ENCODE data around the gene OR52H1. TPM values are rescaled to one million over a fixed set of nuclear protein-coding genes. Genes with fewer than 3 reads are reported as not detected.
"Not testable (repeated sequence)": the region's sequence is repeated elsewhere in the genome, so short reads cannot be mapped to it uniquely, and the experiment has no call there.

OR52H1 gene
- total RNA-seq, 4 donors from 2014 or later = 0.38 TPM; not detected in 3

GRCh38 chr11:5591613-5592012 lies 43.3 kb upstream of the OR52H1 start:
- no peak for DNase-seq
- intact Hi-C loops (cut with DNase I) = no loop called here
- H3K27ac ChIP-seq = no peak overlapping the region
- TF ChIP-seq CTCF (IDR thresholded peaks at IDR 0.05) (no peak), POLR2A (IDR thresholded peaks at IDR 0.05) (no peak)
- no peaks in the 10 kb centered on the region for H3K9me3 ChIP-seq
- WGBS, 2 donors = 49 to 64% methylated on average over 3 of the region's 3 CpGs
- H3K27me3 ChIP-seq = no peaks in the 10 kb centered on the region
- H3K36me3 ChIP-seq = no peaks in the 10 kb centered on the region
- H3K4me3 ChIP-seq = no peak overlapping the region
- H3K4me1 ChIP-seq = peaks cover 0 to 9% (median 0%) of the 10 kb centered on the region in 3 donors

DNA sequence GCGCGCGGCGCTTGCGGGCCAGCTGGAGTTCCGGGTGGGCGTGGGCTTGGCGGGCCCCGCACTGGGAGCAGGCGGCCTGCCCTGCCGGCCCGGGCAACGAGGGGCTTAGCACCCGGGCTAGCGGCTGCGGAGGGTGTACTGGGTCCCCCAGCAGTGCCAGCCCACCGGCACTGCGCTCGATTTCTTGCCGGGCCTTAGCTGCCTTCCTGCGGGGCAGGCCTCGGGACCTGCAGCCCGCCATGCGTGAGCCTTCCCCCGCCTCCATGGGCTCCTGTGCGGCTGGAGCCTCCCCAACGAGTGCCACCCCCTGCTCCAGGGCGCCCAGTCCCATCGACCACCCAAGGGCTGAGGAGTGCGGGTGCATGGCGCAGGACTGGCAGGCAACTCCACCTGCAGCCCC lies 41.6 kb upstream of the OR52H1 start:
- H3K27ac ChIP-seq; H3K4me3 ChIP-seq; H3K4me1 ChIP-seq; intact Hi-C loops (cut with DNase I); DNase-seq; H3K27me3 ChIP-seq; H3K9me3 ChIP-seq; H3K36me3 ChIP-seq: not testable (repeated sequence)
- no CpG with 5 or more reads among the region's 31 CpGs for WGBS, 2 donors

DNA sequence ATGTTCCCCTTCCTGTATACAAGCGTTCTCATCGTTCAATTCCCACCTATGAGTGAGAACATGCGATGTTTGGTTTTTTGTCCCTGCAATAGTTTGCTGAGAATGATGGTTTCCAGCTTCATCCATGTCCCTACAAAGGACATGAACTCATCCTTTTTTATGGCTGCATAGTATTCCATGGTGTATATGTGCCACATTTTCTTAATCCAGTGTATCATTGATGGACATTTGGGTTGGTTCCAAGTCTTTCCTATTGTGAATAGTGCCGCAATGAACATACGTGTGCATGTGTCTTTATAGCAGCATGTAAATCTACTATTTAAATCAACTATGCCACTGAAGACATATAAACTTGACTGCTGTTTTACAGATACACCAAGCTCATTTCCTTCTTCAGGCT lies 36.1 kb upstream of the OR52H1 start:
- WGBS, 2 donors = 71 to 82% methylated on average over 5 of the region's 5 CpGs

DNA sequence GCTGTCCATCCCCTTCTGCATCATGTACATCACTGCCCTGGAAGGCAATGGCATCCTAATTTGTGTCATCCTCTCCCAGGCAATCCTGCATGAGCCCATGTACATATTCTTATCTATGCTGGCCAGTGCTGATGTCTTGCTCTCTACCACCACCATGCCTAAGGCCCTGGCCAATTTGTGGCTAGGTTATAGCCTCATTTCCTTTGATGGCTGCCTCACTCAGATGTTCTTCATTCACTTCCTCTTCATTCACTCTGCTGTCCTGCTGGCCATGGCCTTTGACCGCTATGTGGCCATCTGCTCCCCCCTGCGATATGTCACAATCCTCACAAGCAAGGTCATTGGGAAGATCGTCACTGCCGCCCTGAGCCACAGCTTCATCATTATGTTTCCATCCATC lies 32.7 kb upstream of the OR52H1 start:
- 72 to 85% methylated on average over 4 of the region's 4 CpGs for WGBS, 2 donors

More for the DNA sequence above, 36.1 kb upstream of the OR52H1 start:
- H3K4me1 ChIP-seq; H3K4me3 ChIP-seq; H3K27me3 ChIP-seq; intact Hi-C loops (cut with DNase I); H3K9me3 ChIP-seq; H3K36me3 ChIP-seq; DNase-seq; H3K27ac ChIP-seq: not testable (repeated sequence)

GRCh38 chr11:5580577-5580976 lies 32.2 kb upstream of the OR52H1 start, which contains the start of gene OR52B6:
TSS of gene OR52B6 (plus strand) at chr11:5580877. CDS start at chr11:5580877, 0 bp downstream.
- intact Hi-C loops (cut with DNase I) = no loop called here
- 91 to 94% methylated on average over 6 to 7 of the region's 8 CpGs for WGBS, 2 donors
- no peaks in the 10 kb centered on the region for H3K9me3 ChIP-seq
- no peak for DNase-seq
- no peak within 1 kb of the TSS for H3K4me3 ChIP-seq
- H3K36me3 ChIP-seq = no peaks in the 10 kb centered on the region
- TF ChIP-seq POLR2A (IDR thresholded peaks at IDR 0.05) (no peak), CTCF (IDR thresholded peaks at IDR 0.05) (no peak)
- H3K27me3 ChIP-seq = no peaks in the 10 kb centered on the region
- H3K4me1 ChIP-seq = no peaks in the 10 kb centered on the region
- H3K27ac ChIP-seq = no peak within 1 kb of the TSS

More for the DNA sequence above, 32.7 kb upstream of the OR52H1 start:
- intact Hi-C loops (cut with DNase I) = no loop called here
- Histone ChIP-seq H3K36me3 (no peaks in the 10 kb centered on the region), H3K4me1 (no peaks in the 10 kb centered on the region), H3K9me3 (no peaks in the 10 kb centered on the region), H3K4me3 (no peak overlapping the region), H3K27me3 (no peaks in the 10 kb centered on the region), H3K27ac (no peak overlapping the region)
- no peak for TF ChIP-seq POLR2A (IDR thresholded peaks at IDR 0.05)
- TF ChIP-seq CTCF (IDR thresholded peaks at IDR 0.05) = no peak
- no peak for DNase-seq

- Histone ChIP-seq H3K27ac (no peak overlapping the region), H3K4me1 (no peaks in the 10 kb centered on the region), H3K27me3 (no peaks in the 10 kb centered on the region), H3K36me3 (no peaks in the 10 kb centered on the region), H3K4me3 (no peak overlapping the region), H3K9me3 (no peaks in the 10 kb centered on the region)
- intact Hi-C loops (cut with DNase I) = no loop called here
- no peak for DNase-seq
- TF ChIP-seq POLR2A (IDR thresholded peaks at IDR 0.05) (no peak), CTCF (IDR thresholded peaks at IDR 0.05) (no peak)
Measured at GRCh38 chr11:5577101-5577500, 28.8 kb upstream of the OR52H1 start.
